Measurements from ENCODE around the gene APOL1.

Gene APOL1

DNA sequence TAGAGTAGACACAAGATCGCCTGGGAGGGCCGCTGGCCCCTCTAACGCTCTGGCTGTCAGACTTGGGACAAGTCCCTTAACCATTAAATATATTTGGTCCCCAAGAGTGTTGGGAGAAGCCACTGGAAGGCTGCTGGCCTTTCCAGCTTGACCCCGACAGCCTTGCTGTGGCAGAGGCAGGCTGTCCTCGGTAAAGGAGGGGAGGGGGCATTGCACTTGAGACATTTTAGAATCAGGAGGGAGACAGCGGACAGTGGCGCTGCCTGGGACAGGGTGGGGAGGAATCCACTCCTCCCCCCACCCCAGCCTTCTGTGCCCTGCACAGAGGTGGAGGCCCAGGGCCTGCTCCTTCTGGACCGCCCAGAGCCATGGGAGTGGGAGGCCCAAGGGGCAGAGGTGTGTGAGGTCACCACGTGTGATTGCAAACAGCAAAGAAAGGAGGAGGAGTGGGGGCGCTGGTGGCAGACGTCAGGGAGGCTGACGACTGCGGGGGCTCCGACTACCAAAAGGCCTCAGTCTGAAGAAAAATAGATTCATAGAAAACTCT is 28.9 kb downstream of the APOL1 start:
- no peak overlapping the region for H3K27ac ChIP-seq
- TF ChIP-seq, protein P1, sequence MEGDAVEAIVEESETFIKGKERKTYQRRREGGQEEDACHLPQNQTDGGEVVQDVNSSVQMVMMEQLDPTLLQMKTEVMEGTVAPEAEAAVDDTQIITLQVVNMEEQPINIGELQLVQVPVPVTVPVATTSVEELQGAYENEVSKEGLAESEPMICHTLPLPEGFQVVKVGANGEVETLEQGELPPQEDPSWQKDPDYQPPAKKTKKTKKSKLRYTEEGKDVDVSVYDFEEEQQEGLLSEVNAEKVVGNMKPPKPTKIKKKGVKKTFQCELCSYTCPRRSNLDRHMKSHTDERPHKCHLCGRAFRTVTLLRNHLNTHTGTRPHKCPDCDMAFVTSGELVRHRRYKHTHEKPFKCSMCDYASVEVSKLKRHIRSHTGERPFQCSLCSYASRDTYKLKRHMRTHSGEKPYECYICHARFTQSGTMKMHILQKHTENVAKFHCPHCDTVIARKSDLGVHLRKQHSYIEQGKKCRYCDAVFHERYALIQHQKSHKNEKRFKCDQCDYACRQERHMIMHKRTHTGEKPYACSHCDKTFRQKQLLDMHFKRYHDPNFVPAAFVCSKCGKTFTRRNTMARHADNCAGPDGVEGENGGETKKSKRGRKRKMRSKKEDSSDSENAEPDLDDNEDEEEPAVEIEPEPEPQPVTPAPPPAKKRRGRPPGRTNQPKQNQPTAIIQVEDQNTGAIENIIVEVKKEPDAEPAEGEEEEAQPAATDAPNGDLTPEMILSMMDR (conservative IDR thresholded peaks at IDR 0.05): no peak

DNA sequence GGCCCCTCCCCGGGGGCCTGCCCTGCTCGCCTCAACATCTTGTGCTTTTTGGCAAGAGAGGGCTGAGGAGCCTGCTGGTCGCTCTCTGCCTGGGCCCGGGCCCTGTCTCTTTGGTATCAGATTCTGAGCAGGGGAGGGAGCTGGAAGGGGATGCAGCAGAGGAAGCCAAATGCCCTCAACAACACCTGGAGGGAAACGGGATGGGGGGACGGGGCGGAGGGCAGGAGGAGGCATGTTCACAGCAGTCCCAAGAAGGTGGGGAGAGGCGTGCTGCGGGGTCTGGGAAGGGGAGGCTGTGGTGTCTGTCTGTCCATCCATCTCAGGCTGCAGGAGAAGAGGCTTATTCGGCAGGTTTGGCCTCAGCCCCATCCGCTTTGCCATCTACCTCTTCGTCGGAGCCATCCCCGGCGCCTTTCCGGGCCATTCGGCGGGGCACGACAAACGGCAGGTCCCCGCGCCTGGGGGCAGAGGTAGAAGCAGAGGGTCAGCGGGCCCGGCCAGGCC is 29.4 kb downstream of the APOL1 start:
- TF ChIP-seq, protein P1 (conservative IDR thresholded peaks at IDR 0.05): no peak
- H3K27ac ChIP-seq: no peak overlapping the region

DNA sequence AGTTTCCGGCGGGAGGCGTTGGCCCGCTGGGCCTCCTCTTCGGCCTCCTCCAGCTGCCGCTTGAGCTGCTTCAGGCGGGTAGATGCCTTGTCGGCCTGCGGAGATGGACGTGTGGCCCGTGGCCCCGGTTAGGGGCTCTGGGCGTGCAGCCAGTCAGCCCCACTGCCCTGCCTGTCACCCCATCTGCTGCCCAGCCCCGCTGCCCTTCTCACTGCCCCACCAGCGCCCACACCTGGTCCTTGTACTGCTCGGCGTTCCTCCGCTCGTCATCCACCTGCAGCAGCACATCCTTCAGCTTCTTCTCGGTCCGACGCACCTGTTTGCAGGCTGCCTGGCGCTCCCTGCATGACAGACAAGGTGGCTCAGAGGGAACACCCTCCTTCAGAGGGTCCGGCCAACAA is 31.2 kb downstream of the APOL1 start:
- TF ChIP-seq, protein P1 (conservative IDR thresholded peaks at IDR 0.05): no peak
- H3K27ac ChIP-seq: no peak overlapping the region

DNA sequence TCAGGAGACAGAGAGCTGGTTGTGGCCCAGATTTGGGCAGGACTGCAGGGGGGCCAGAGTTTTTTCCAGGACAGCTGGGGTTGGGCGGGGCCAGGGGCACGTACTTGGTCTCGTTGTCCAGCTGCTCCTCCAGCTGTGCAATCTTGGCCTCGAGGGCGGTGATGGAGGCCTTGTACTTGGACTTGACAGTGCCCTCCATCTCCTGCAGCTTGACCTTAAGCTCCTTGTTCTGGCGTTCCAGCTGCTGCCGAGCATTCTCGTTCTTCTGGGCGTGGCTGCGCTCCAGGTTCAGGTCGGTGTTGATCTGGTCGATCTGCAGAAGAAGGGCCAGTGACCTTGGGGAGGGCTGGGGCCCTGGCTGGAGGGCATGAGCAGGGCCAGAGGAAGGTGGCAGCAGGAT is 32.1 kb downstream of the APOL1 start:
- TF ChIP-seq, protein P1 (conservative IDR thresholded peaks at IDR 0.05): no peak
- H3K27ac ChIP-seq: no peak overlapping the region

DNA sequence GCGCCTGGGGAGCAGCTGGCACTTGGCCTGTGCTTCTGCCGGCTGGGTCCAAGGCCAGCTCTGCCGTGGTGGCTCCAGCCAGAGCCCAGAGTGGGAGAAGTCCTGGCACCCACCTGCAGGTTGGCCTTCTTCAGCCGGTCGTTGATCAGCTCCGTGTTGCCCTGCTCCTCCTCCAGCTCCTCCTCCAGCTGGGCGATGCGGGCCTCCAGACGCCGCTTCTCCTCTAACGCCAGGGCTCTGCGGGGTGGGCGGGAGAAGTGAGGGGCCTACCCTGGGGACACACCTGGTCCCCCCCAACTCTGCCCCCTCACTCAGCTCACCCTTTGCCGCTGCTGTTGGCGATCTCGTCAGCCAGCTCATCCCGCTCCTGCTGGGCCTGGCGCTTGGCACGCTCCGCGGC is 32.6 kb downstream of the APOL1 start:
- TF ChIP-seq, protein P1 (conservative IDR thresholded peaks at IDR 0.05): no peak
- no peak overlapping the region for H3K27ac ChIP-seq

DNA sequence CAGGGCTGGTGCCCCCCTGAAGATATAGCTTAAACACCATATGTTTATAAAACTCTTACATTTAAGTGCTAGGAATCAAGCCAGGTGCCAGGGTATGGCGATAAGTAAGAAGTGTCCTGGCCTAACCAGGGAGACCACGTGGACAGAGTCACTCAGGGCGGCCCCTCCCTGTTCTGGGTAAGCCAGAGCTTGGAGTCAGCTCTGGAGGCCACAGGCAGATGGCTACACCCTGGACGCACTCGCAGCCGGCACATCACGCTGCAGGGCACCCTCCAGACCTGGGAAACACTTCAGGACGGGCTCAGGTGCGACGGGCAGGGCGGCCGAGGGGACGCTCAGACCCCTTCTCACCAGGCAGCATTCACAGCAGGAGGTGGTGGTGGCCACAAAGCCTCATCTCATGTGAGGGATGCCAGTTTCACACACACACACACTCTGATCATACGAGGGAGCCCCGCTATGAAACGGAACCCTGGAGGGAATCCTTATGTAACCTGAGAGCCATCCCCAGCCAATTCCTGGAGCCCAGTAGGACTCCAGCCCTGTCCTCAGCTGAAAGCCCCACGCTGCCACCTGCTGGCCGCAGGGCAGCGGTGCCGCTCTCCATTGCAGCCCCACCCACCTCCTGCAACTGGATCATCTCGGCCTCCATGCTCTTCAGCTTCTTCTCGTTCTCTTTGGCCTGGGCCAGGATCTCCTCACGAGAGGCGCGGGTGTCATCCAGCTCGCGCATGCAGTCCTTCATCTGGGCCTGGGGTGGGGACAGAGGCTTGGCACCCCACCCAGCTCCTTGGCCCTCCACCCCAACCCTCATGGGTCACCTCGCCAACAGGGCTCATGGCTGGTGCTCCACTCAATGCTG is 33.4 kb downstream of the APOL1 start:
- TF ChIP-seq, protein P1 (conservative IDR thresholded peaks at IDR 0.05): peak; percentile 95
- no peak overlapping the region for H3K27ac ChIP-seq

DNA sequence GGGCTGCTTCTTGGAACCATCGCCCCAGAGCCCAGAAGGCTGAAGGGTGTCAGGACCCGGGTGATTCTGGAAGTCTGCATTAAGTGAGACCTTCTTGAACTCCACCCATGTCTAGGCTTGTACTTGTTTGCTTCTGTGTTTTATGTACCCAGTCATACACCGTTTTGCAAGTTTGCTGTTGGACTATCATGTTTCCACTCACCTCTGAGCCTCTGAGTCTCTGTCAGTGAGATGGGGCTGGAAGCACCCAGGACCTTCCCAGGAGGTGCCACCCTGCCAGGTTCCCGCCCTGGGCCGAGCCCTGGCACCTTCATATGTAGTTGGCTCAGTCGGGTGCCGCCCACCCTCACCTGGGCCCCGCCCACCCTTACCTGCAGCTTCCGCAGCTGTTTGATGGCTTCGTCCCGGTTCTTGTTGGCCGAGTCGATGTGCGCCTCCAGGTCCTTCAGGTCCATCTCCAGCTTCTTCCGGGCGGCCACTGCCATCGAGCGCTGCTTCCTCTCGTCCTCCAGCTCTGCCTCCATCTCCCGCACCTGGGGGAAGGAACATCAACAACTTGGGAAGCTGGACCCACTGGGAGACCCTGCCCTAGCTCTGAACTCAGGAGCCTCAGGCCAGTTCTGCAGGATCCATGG is 35.1 kb downstream of the APOL1 start:
- TF ChIP-seq, protein P1 (conservative IDR thresholded peaks at IDR 0.05): no peak
- no peak overlapping the region for H3K27ac ChIP-seq

Data from VCaP (cell line).